ENCODE data around the gene TSPAN9. TPM values are rescaled to one million over a fixed set of nuclear protein-coding genes. Genes with fewer than 3 reads are reported as not detected.

The TSPAN9 gene
- total RNA-seq, 1 experiment from 2014 or later = 13.2 TPM

DNA sequence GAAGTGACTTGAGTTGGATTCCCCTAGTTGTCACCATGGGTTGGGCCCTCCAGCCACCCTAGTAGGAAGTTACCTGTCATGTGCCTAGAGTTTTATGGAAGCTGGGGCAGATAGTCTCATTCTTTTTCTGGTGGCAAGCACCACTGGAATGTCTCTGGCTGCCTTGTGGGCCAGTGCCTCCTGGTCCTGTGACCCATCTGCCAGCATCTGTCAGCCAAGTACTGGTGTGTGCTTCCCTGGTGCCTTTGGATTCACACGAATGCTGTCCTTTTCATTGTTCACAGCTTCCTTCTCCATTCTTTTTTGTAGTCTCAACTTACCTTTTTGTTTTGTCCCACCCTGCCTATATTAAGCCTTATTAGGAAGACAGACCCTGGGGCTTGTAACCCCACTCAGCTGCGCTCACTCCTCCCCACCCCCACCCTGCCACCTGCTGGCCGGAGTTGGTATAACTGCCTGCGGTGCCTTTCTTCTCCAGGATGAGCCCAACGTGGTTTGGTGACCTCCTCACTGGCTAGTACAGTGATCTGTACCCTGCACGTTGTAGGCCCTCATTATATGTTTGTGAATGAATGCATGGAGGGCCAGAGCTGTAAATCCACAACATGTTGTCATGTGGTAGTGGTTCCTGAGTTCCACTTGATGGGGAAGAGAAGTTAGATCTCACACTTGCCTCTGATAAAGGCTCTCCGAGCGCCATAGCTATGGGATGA is 125.7 kb downstream of the TSPAN9 start:
- DNase-seq (ENCODE audit: low read depth, low spot score) = no peak
- Histone ChIP-seq H3K9ac (ENCODE audit: low read length) (no peak overlapping the region), H2AFZ (ENCODE audit: low read depth, low read length, poor library complexity, severe bottlenecking) (no peak overlapping the region), H3K36me3 (ENCODE audit: control insufficient read depth in 1 of 2, insufficient read depth in 2 of 2, low read length in 2 of 2) (no peaks in the 10 kb centered on the region), H3K9me2 (ENCODE audit: insufficient read depth) (no peaks in the 10 kb centered on the region), H3K4me2 (ENCODE audit: low read length) (no peak overlapping the region), H3K79me2 (ENCODE audit: insufficient read depth, low read length) (no peaks in the 10 kb centered on the region), H3K9me3 (ENCODE audit: control insufficient read depth in 1 of 2, insufficient read depth in 1 of 2, low read depth in 1 of 2, low read length in 2 of 2) (no peaks in the 10 kb centered on the region), H3K4me1 (ENCODE audit: control insufficient read depth in 1 of 2, insufficient read depth in 2 of 2, low read length in 2 of 2) (peaks cover 0 to 16% of the 10 kb centered on the region in 2 experiments; a peak in 2 of 4 replicates), H4K20me1 (ENCODE audit: insufficient read depth) (no peaks in the 10 kb centered on the region), H3K4me3 (replicated peaks in 1 of 2; ENCODE audit: low read depth in 1 of 2, low read length in 2 of 2) (no peak overlapping the region), H3K27me3 (ENCODE audit: insufficient read depth, low read length) (no peaks in the 10 kb centered on the region), H3K27ac (ENCODE audit: low read depth, low read length) (no peak overlapping the region)
- peak; percentile 67 for ATAC-seq
- BruUV-seq (replicated peaks) = no TSS peak
- POLR2A ChIA-PET = no interaction called here
- intact Hi-C loops (cut with micrococcal nuclease) = loop anchor here (1.0 to 5.0 kb wide), 3 partner anchors 68 to 130 kb away; no protein-coding TSS in a partner anchor
- TF ChIP-seq, protein P1, sequence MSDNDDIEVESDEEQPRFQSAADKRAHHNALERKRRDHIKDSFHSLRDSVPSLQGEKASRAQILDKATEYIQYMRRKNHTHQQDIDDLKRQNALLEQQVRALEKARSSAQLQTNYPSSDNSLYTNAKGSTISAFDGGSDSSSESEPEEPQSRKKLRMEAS (IDR thresholded peaks at IDR 0.05) = no peak
- TF ChIP-seq TCF7L2 (IDR thresholded peaks at IDR 0.05; ENCODE audit: borderline replicate concordance, extremely low read depth, insufficient read depth, insufficient read length) (peak; percentile 94), RAD21 (IDR thresholded peaks at IDR 0.05; ENCODE audit: low read depth) (peak; percentile 61), CEBPB (IDR thresholded peaks at IDR 0.05; ENCODE audit: low read depth) (no peak), ELF1 (IDR thresholded peaks at IDR 0.05; ENCODE audit: borderline replicate concordance, low read depth) (no peak), FOSL1 (IDR thresholded peaks at IDR 0.05; ENCODE audit: low read depth) (no peak), SIN3A (IDR thresholded peaks at IDR 0.05; ENCODE audit: low read depth) (no peak), REST (IDR thresholded peaks at IDR 0.05; ENCODE audit: low read depth) (no peak), CTCF (IDR thresholded peaks at IDR 0.05 in 2 of 3, conservative IDR thresholded peaks at IDR 0.05 in 1 of 3; ENCODE audit: borderline replicate concordance in 1 of 3, insufficient read depth in 1 of 3, low read depth in 2 of 3, low read length in 2 of 3) (peak; percentile 65 to 99 (median 95); a peak in 5 of 6 replicates), ZFX (IDR thresholded peaks at IDR 0.05) (no peak)
- TF ChIP-seq, protein P2, sequence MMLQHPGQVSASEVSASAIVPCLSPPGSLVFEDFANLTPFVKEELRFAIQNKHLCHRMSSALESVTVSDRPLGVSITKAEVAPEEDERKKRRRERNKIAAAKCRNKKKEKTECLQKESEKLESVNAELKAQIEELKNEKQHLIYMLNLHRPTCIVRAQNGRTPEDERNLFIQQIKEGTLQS (IDR thresholded peaks at IDR 0.05) = no peak
- CTCF ChIA-PET = interaction anchor here (1.2 to 1.7 kb wide), 4 partner anchors 9 to 67 kb away, joined by 3 to 6 read pairs (median 4); no protein-coding TSS in a partner anchor
- RAD21 ChIA-PET (ENCODE audit: low non-redundant PET in 1 of 2, low total read pairs in 2 of 2, uncharacterized antibody in 2 of 2, unreplicated experiment in 2 of 2) = no interaction called here

All from HCT116 (cell line).